Left renal pelvis (tissue), 4 donors: ENCODE measurements around the gene RPS6KC1. TPM values are rescaled to one million over a fixed set of nuclear protein-coding genes. Genes with fewer than 3 reads are reported as not detected.
"Not testable (repeated sequence)": the region's sequence is repeated elsewhere in the genome, so short reads cannot be mapped to it uniquely, and the experiment has no call there.

Experiments used
- DNase-seq, 4 donors: peaks; one replicate each; pipeline ENCODE4 v3.0.0-alpha.2; 2013; ENCODE audit warnings: low read depth in 4 of 4, low spot score in 3 of 4
- polyA plus RNA-seq, 4 donors: library from polyadenylated mRNA; unstranded; fragments of 120-200 nt; gene quantifications; one replicate each; pipeline ENCODE4 v1.2.1, GENCODE V29; 2013; ENCODE audit not compliant: insufficient read length in 4 of 4

The RPS6KC1 gene
- polyA plus RNA-seq, 4 donors = 19.8 to 29.8 (median 27.3) TPM

- no peak for DNase-seq
Observed at GRCh38 chr1:213148905-213149304, 97.9 kb downstream of the RPS6KC1 start.

GRCh38 chr1:213150090-213150489 lies 99.0 kb downstream of the RPS6KC1 start:
- not testable (repeated sequence) for DNase-seq

- no peak for DNase-seq
Observed at GRCh38 chr1:213154056-213154685, 103.1 kb downstream of the RPS6KC1 start.

GRCh38 chr1:213159376-213159775 lies 108.3 kb downstream of the RPS6KC1 start:
- no peak for DNase-seq

- not testable (repeated sequence) for DNase-seq
Observed at GRCh38 chr1:213160442-213160841, 109.4 kb downstream of the RPS6KC1 start.

- no peak for DNase-seq
Observed at GRCh38 chr1:213162338-213162737, 111.3 kb downstream of the RPS6KC1 start.

GRCh38 chr1:213162862-213163261 lies 111.8 kb downstream of the RPS6KC1 start:
- DNase-seq = no peak

GRCh38 chr1:213163278-213163711 lies 112.3 kb downstream of the RPS6KC1 start:
- no peak for DNase-seq

- no peak for DNase-seq
Observed at GRCh38 chr1:213164561-213164960, 113.5 kb downstream of the RPS6KC1 start.

GRCh38 chr1:213166852-213167251 lies 115.8 kb downstream of the RPS6KC1 start:
- no peak for DNase-seq

GRCh38 chr1:213171711-213172110 lies 120.7 kb downstream of the RPS6KC1 start:
- DNase-seq = no peak

GRCh38 chr1:213176341-213176740 lies 125.3 kb downstream of the RPS6KC1 start:
- DNase-seq = no peak

- no peak for DNase-seq
Observed at GRCh38 chr1:213179784-213180183, 128.7 kb downstream of the RPS6KC1 start.

- no peak for DNase-seq
Observed at GRCh38 chr1:213180833-213181232, 129.8 kb downstream of the RPS6KC1 start.

GRCh38 chr1:213183036-213183672 lies 132.1 kb downstream of the RPS6KC1 start:
- no peak for DNase-seq

- DNase-seq = no peak
Observed at GRCh38 chr1:213186168-213186567, 135.1 kb downstream of the RPS6KC1 start.

- DNase-seq = no peak
Observed at GRCh38 chr1:213192026-213192425, 141.0 kb downstream of the RPS6KC1 start.

GRCh38 chr1:213194383-213194782 lies 143.3 kb downstream of the RPS6KC1 start:
- DNase-seq = no peak

- DNase-seq = no peak
Observed at GRCh38 chr1:213194855-213195254, 143.8 kb downstream of the RPS6KC1 start.

- not testable (repeated sequence) for DNase-seq
Observed at GRCh38 chr1:213196328-213197054, 145.4 kb downstream of the RPS6KC1 start.

- DNase-seq = no peak
Observed at GRCh38 chr1:213200630-213201029, 149.6 kb downstream of the RPS6KC1 start.
